Lower leg skin (tissue), 4 donors: ENCODE results near the gene SLC39A7. TPM values are rescaled to one million over a fixed set of nuclear protein-coding genes. Genes with fewer than 3 reads are reported as not detected.
"Not testable (repeated sequence)": the region's sequence is repeated elsewhere in the genome, so short reads cannot be mapped to it uniquely, and the experiment has no call there.

Experiments
- DNase-seq, 2 donors: peaks; one replicate each; pipeline ENCODE4 v3.0.0-alpha.2; 2019; ENCODE audit warnings: low spot score in 2 of 2
- H3K4me3 ChIP-seq: fragments of 200-600 bp; sonication (generic); 2 replicates; pipeline ENCODE4 v1.5.1; 2017; ENCODE audit warnings: mild to moderate bottlenecking, low read depth; ENCODE audit not compliant: poor library complexity, severe bottlenecking
- POLR2A ChIP-seq, 2 donors: fragments of 450-650 bp; IDR thresholded peaks; one replicate each; pipeline ENCODE4 v1.6.1; 2016 to 2017; ENCODE audit warnings: antibody characterized with exemption in 2 of 2, mild to moderate bottlenecking in 1 of 2, moderate library complexity in 1 of 2
- WGBS, 2 donors: methylation state at CpG; one replicate each; pipeline ENCODE4 v1.1.5; 2018; 5-methylcytosine and 5-hydroxymethylcytosine counted together
- intact Hi-C: fragments of 100-400 bp; cut with DNase I; formaldehyde crosslinking; loops from one replicate; pipeline ENCODE4 v1.15.0; 2023; ENCODE audit warnings: low total_unique reads
- total RNA-seq, 4 donors: library from RNA; depleted of rRNA; stranded (reverse); fragments of >200 nt; gene quantifications; one replicate each; pipeline ENCODE4 v1.1.0, GENCODE V29; 2016
- TF ChIP-seq, protein P1 (sequence below), 3 donors: fragments of 450-650 bp; IDR thresholded peaks; one replicate each; pipeline ENCODE4 v1.5.1; 2016; ENCODE audit warnings: antibody characterized with exemption in 3 of 3, mild to moderate bottlenecking in 3 of 3, moderate library complexity in 2 of 3

Gene SLC39A7
- total RNA-seq, 4 donors from 2014 or later: 35.4 to 52.7 (median 39.1) TPM

DNA sequence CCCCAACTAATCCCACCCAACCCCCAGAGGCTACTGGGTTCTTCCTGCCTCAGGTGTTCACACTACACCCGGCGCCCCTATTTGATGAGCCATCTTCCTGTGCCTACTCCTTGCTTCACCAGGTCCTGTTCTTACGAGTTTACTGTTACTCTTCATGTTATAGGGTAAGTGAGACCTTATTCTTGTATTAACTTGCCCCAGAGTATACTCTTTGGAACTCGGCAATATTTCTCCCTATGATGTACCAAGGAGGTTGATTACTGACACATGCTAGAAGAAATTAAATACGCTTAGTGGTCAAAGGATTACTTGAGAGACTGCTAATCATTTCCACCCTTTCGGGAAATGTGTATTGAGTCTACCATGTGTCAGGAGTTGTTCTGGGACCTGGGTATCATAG, 16.6 kb downstream of the SLC39A7 start:
- WGBS, 2 donors: 62 to 72% methylated on average over 6 of the region's 6 CpGs
- intact Hi-C loops: no loop called here
- TF ChIP-seq, protein P1, sequence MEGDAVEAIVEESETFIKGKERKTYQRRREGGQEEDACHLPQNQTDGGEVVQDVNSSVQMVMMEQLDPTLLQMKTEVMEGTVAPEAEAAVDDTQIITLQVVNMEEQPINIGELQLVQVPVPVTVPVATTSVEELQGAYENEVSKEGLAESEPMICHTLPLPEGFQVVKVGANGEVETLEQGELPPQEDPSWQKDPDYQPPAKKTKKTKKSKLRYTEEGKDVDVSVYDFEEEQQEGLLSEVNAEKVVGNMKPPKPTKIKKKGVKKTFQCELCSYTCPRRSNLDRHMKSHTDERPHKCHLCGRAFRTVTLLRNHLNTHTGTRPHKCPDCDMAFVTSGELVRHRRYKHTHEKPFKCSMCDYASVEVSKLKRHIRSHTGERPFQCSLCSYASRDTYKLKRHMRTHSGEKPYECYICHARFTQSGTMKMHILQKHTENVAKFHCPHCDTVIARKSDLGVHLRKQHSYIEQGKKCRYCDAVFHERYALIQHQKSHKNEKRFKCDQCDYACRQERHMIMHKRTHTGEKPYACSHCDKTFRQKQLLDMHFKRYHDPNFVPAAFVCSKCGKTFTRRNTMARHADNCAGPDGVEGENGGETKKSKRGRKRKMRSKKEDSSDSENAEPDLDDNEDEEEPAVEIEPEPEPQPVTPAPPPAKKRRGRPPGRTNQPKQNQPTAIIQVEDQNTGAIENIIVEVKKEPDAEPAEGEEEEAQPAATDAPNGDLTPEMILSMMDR (IDR thresholded peaks at IDR 0.05): no peak
- no peak for TF ChIP-seq POLR2A (IDR thresholded peaks at IDR 0.05)
- H3K4me3 ChIP-seq: no peak overlapping the region
- no peak for DNase-seq

DNA sequence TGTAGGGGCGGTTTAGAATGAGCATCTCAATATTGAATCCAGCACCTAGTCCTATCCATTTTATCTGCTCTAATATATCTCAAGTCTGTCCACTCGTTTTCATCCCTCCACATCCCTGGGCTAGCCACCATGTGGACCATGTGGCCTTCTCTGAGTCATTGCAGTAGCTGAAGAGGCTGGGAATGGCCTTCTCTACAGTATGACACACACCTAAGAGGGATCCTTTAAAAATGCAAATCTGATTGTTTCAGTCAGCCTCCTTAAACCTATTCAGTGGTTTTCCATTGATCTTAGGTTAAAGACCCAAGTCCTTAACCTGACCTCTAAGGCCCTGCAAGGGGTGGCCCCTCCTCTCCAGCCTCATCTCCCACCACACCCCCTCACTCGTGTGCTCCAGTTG, 17.0 kb downstream of the SLC39A7 start:
- intact Hi-C loops: no loop called here
- WGBS, 2 donors: 68 to 78% methylated on average over 3 of the region's 3 CpGs

DNA sequence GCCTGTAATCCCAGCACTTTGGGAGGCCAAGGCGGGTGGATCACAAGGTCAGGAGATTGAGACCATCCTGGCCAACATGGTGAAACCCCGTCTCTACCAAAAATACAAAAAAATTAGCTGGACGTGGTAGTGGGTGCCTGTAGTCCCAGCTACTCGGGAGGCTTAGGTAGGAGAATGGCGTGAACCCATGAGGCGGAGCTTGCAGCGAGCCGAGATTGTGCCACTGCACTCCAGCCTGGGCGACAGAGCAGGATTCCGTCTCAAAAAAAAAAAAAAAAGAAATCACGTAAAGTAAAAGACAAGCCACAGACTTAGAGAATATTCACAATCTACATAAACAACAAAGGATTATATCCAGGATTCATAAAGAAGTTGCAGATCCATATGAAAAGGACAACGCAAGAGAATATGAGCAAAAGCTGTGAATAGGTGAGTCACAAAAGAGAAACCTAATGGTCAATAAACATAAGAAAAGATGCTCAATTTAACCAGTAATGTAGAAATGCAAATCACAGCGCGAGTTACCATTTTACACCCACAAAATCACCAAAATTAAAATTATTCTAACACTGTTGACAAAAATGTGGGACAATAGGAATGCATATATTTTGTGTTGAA, 25.9 kb downstream of the SLC39A7 start:
- peak in 1 of 2 donors; percentile 18 for DNase-seq
- WGBS, 2 donors: 43 to 44% methylated on average over 14 of the region's 14 CpGs
- intact Hi-C loops: not testable (repeated sequence)

More for the DNA sequence above, 17.0 kb downstream of the SLC39A7 start:
- TF ChIP-seq POLR2A (IDR thresholded peaks at IDR 0.05): no peak
- TF ChIP-seq, protein P1 (IDR thresholded peaks at IDR 0.05): no peak
- no peak overlapping the region for H3K4me3 ChIP-seq
- peak in 1 of 2 donors; percentile 23 for DNase-seq

DNA sequence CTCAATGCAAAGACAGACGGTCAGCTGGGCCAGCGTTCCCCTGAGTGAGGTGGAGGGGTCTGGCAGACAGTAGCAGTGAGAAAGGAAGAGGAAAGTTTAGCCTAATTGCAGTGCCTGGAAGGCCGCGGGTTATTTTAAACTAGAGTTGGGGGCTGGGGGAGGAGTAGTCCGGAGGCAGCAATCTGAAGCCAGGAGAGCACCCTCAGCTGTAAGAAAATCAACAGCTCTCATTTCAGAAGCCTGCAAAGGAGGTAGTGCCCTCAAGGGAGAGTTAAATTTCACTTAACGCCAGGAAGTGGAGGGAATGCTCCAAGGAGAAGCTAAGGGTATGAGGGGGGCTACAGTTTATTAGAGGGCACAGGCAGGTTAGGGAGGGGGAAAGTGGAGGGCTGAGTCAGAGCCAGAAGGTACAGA, 34.6 kb downstream of the SLC39A7 start:
- intact Hi-C loops: no loop called here
- TF ChIP-seq, protein P1 (IDR thresholded peaks at IDR 0.05): no peak
- no peak overlapping the region for H3K4me3 ChIP-seq
- WGBS, 2 donors: 27 to 31% methylated on average over 6 of the region's 6 CpGs
- DNase-seq: peak in 1 of 2 donors; percentile 57

More for the DNA sequence above, 25.9 kb downstream of the SLC39A7 start:
- H3K4me3 ChIP-seq: not testable (repeated sequence)

DNA sequence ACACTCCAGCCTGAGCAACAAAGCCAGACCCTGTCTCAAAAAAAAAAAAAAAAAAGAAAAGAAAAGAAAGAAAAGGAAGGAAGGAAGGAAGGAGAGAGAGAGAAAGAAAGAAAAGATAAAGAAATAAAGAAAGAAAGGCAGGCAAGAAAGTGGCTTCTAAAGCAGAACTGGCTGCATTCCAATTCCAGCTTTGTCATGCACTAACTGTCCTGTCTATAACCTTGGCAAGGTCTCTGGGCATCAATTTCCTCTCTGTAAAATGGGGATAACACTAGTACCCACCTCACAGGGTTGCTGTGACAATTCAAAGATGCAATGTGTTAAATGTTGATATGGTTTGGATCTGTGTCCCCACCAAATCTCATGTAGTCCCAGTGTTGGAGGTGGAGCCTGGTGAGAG, 35.7 kb downstream of the SLC39A7 start:
- intact Hi-C loops: no loop called here
- no peak for DNase-seq
- H3K4me3 ChIP-seq: no peak overlapping the region
- TF ChIP-seq POLR2A (IDR thresholded peaks at IDR 0.05): no peak
- TF ChIP-seq, protein P1 (IDR thresholded peaks at IDR 0.05): no peak

DNA sequence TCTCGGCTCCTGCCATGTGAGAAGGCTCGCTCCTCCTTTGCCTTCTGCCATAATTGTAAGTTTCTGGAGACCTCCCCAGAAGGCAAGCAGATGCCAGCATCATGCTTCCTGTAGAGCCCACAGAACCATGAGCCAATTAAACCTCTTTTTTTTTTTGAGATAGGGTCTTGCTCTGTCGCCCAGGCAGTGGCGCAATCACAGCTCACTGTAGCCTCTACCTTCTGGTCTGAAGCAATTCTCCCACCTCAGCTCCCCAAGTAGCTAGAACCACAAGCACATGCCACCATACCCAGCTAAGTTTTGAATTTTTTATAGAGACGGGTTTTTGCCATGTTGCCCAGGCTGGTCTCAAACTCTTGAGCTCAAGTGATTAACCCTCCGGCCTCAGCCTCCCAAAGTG, 36.2 kb downstream of the SLC39A7 start:
- no peak overlapping the region for H3K4me3 ChIP-seq
- 85 to 87% methylated on average over 6 of the region's 6 CpGs for WGBS, 2 donors
- TF ChIP-seq, protein P1 (IDR thresholded peaks at IDR 0.05): no peak
- TF ChIP-seq POLR2A (IDR thresholded peaks at IDR 0.05): no peak
- intact Hi-C loops: no loop called here
- no peak for DNase-seq
